ENCODE results near the gene TRIM31.
A peak's percentile ranks its signal among the peaks of the same experiment; 100 is the strongest.

TRIM31 gene

GRCh38 chr6:30158475-30159040 lies 45.7 kb upstream of the TRIM31 start:
- in situ Hi-C loops (cut with HindIII; ENCODE audit: low pct_ligation_motif_present, low sequenced_read_pairs), result no loop called here
- no peak overlapping the region for H3K4me3 ChIP-seq (ENCODE audit: low read depth, low read length)
- DNase-seq, result no peak
- H3K36me3 ChIP-seq (replicated peaks), result no peaks in the 10 kb centered on the region
- H3K27me3 ChIP-seq (replicated peaks), result no peaks in the 10 kb centered on the region
- TF ChIP-seq CTCF (IDR thresholded peaks at IDR 0.05; ENCODE audit: low read depth, low read length, missing control alignments), result no peak
- no peak overlapping the region for H3K27ac ChIP-seq

- H3K36me3 ChIP-seq (replicated peaks), result no peaks in the 10 kb centered on the region
- no peak overlapping the region for H3K27ac ChIP-seq
- no peak for DNase-seq
- in situ Hi-C loops (cut with HindIII; ENCODE audit: low pct_ligation_motif_present, low sequenced_read_pairs), result no loop called here
- no peak overlapping the region for H3K4me3 ChIP-seq (ENCODE audit: low read depth, low read length)
- H3K27me3 ChIP-seq (replicated peaks), result no peaks in the 10 kb centered on the region
- no peak for TF ChIP-seq CTCF (IDR thresholded peaks at IDR 0.05; ENCODE audit: low read depth, low read length, missing control alignments)
Measured at GRCh38 chr6:30157999-30158398, 45.1 kb upstream of the TRIM31 start.

- TF ChIP-seq CTCF (IDR thresholded peaks at IDR 0.05; ENCODE audit: low read depth, low read length, missing control alignments), result no peak
- H3K27me3 ChIP-seq (replicated peaks), result no peaks in the 10 kb centered on the region
- in situ Hi-C loops (cut with HindIII; ENCODE audit: low pct_ligation_motif_present, low sequenced_read_pairs), result no loop called here
Measured at GRCh38 chr6:30157581-30157980, 44.7 kb upstream of the TRIM31 start.

GRCh38 chr6:30156774-30157173 lies 43.9 kb upstream of the TRIM31 start:
- Histone ChIP-seq H3K27me3 (replicated peaks) (no peaks in the 10 kb centered on the region), H3K27ac (no peak overlapping the region), H3K4me3 (ENCODE audit: low read depth, low read length) (no peak overlapping the region), H3K36me3 (replicated peaks) (no peaks in the 10 kb centered on the region)
- in situ Hi-C loops (cut with HindIII; ENCODE audit: low pct_ligation_motif_present, low sequenced_read_pairs), result no loop called here
- TF ChIP-seq CTCF (IDR thresholded peaks at IDR 0.05; ENCODE audit: low read depth, low read length, missing control alignments), result no peak
- DNase-seq, result no peak

More at GRCh38 chr6:30157581-30157980, 44.7 kb upstream of the TRIM31 start:
- no peaks in the 10 kb centered on the region for H3K36me3 ChIP-seq (replicated peaks)
- H3K27ac ChIP-seq, result no peak overlapping the region
- no peak for DNase-seq
- H3K4me3 ChIP-seq (ENCODE audit: low read depth, low read length), result no peak overlapping the region

- no peaks in the 10 kb centered on the region for H3K27me3 ChIP-seq (replicated peaks)
- H3K36me3 ChIP-seq (replicated peaks), result no peaks in the 10 kb centered on the region
- DNase-seq, result peak; percentile 11
- in situ Hi-C loops (cut with HindIII; ENCODE audit: low pct_ligation_motif_present, low sequenced_read_pairs), result no loop called here
- no peak overlapping the region for H3K4me3 ChIP-seq (ENCODE audit: low read depth, low read length)
- TF ChIP-seq CTCF (IDR thresholded peaks at IDR 0.05; ENCODE audit: low read depth, low read length, missing control alignments), result no peak
- H3K27ac ChIP-seq, result no peak overlapping the region
Measured at GRCh38 chr6:30156262-30156599, 43.3 kb upstream of the TRIM31 start.

Measured in brain microvascular endothelial cell (primary cell).